Measurements from ENCODE around the gene RNF213. TPM values are rescaled to one million over a fixed set of nuclear protein-coding genes. Genes with fewer than 3 reads are reported as not detected.

RNF213 gene
- total RNA-seq, 4 donors from 2014 or later = 83.6 to 205 (median 103) TPM

DNA sequence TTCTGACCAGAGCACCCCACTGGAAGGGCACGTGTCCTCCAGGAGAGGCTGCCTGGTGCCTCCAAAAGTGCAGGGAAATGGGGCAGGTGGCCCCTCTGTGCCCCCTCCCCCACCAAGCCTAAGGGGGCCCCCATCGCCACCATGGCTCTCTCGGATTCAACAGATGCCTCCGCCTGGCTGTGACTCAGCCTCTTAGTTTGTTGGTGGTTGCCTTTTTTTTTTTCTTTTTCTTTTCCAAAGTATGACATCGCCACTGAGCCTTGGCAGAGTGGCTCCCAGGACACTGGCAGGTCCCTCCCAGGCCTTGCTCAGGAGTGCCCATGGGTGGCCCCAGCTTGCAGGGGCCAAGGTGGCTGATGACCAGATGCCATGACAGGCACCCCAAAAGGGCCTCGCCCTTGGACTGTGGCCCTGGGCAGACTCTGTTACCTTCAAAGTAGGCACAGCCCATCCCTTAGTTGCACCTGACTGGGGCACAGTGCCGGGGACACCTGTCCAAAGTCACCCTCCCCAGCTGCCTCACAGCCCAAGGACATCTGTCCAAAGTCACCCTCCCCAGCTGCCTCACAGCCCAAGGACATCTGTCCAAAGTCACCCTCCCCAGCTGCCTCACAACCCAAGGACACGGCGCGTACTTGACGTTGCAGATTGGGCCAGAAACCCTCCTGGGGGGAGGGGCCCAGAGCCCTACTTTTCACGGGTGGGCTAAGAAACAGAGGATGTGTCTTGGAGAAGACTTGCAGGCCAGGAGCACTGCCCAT, 186.2 kb downstream of the RNF213 start:
- DNase-seq (ENCODE audit: low spot score) (no peak), ATAC-seq (ENCODE audit: low FRiP score) (no peak)
- no peak for TF ChIP-seq CTCF (IDR thresholded peaks at IDR 0.05)

DNA sequence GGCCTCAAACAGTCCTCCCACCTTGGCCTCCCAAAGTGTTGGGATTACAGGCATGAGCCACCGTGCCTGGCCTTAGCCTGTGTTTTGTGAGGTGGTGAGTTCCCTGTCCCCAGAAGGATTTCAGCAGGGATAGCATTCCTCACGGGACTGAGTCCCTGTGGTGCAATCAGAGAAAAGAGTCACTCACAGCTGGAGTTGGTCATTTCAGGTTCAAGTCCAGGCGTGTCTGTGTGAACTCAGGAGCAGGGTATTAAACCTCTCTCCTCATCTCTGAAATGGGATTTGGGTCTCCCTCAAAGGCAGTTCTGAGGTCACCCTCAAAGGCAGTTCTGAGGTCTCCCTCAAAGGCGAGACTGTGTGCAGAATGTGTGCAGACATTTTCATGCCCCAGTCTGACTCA, 187.1 kb downstream of the RNF213 start:
- DNase-seq (ENCODE audit: low spot score) (no peak), ATAC-seq (ENCODE audit: low FRiP score) (no peak)
- TF ChIP-seq CTCF (IDR thresholded peaks at IDR 0.05) = no peak

Small RNA genes within 50 kb of the gene (small RNA-seq; reads per million reads assigned to genes)
- not detected for gene MIR4730

Other genes with a start within 250 kb of the RNF213 start
- gene TBC1D16, start 225.0 kb upstream of the RNF213 start, total RNA-seq = 10 to 100 TPM; 46.1 to 97.9 (median 65.3) TPM
- 1 to 10 TPM; 3.5 to 8.8 (median 5.3) TPM for gene CCDC40, start 224.2 kb upstream of the RNF213 start, total RNA-seq
- gene GAA, start 159.3 kb upstream of the RNF213 start, total RNA-seq = 10 to 100 TPM; 52.8 to 83.0 (median 64.8) TPM
- gene EIF4A3, start 113.7 kb upstream of the RNF213 start, total RNA-seq = 100 to 1,000 TPM in 2 of 4 donors, 10 to 100 TPM in 2; 49.0 to 218 (median 112) TPM
- under 1 TPM in 2 of 4 donors, not detected in 2; 0.37 to 0.63 TPM for gene CARD14, start 90.8 kb upstream of the RNF213 start, total RNA-seq
- 10 to 100 TPM; 16.2 to 32.2 (median 28.0) TPM for gene SGSH, start 40.5 kb upstream of the RNF213 start, total RNA-seq
- 10 to 100 TPM in 3 of 4 donors, 1 to 10 TPM in 1; 9.1 to 18.9 (median 11.3) TPM for gene SLC26A11, start 40.4 kb upstream of the RNF213 start, total RNA-seq
- 10 to 100 TPM in 1 of 4 donors, 1 to 10 TPM in 3; 6.9 to 16.6 (median 8.1) TPM for gene ENDOV, start 154.3 kb downstream of the RNF213 start, total RNA-seq
- gene NPTX1, start 215.8 kb downstream of the RNF213 start, total RNA-seq = under 1 TPM in 3 of 4 donors, not detected in 1; 0.16 to 0.96 (median 0.19) TPM

Measured in omental fat pad (tissue), 4 donors.